ENCODE results near the gene LUZP4.

The LUZP4 gene

DNA sequence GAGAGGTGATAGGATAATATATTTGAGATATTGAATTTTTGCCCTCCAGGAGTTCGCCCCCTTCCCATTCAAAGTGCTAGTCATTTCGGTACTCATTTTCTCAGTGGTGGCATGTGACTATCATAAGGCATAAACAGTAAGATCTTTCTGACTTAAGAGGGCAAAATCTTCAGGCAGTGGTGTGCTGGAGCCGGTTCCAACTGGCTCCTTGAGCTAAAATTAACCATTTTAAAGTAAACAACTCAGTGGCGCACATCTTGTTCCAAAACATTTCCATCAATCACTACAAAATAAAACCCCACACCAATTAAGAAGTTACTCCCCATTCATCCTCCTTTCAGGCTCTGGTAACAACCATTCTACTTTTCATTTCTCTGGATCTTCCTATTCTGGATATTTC, 43.3 kb downstream of the LUZP4 start:
- no peak for TF ChIP-seq CTCF (IDR thresholded peaks at IDR 0.05; ENCODE audit: control insufficient read depth, extremely low read depth, insufficient read depth)
- no peak overlapping the region for H3K4me3 ChIP-seq (ENCODE audit: low read depth, low read length)
- DNase-seq (ENCODE audit: low read depth) = no peak

DNA sequence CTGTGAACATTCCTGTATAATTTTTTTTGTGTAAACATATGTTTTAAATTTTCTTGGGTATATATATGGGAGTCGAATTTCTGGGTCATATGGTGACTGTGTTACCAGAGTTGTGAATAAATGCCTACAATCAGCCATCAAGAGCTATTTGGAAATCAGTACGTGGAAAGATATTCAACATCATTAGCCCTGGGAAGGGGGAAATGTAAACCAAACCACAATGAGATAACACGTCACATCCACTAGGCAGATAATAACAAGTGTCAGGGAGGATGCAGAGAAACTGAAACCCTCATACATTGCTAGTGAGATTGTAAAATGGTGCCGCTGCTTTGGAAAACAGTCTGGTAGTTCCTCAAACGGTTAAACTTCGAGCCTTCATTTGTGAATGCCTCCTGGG, 43.9 kb downstream of the LUZP4 start:
- no peak for TF ChIP-seq CTCF (IDR thresholded peaks at IDR 0.05; ENCODE audit: control insufficient read depth, extremely low read depth, insufficient read depth)
- no peak overlapping the region for H3K4me3 ChIP-seq (ENCODE audit: low read depth, low read length)
- DNase-seq (ENCODE audit: low read depth) = no peak

- no peak for TF ChIP-seq CTCF (IDR thresholded peaks at IDR 0.05; ENCODE audit: control insufficient read depth, extremely low read depth, insufficient read depth)
- DNase-seq (ENCODE audit: low read depth) = no peak
- no peak overlapping the region for H3K4me3 ChIP-seq (ENCODE audit: low read depth, low read length)
These were observed 48.1 kb downstream of the LUZP4 start for GRCh38 chrX:115337491-115338144.

DNA sequence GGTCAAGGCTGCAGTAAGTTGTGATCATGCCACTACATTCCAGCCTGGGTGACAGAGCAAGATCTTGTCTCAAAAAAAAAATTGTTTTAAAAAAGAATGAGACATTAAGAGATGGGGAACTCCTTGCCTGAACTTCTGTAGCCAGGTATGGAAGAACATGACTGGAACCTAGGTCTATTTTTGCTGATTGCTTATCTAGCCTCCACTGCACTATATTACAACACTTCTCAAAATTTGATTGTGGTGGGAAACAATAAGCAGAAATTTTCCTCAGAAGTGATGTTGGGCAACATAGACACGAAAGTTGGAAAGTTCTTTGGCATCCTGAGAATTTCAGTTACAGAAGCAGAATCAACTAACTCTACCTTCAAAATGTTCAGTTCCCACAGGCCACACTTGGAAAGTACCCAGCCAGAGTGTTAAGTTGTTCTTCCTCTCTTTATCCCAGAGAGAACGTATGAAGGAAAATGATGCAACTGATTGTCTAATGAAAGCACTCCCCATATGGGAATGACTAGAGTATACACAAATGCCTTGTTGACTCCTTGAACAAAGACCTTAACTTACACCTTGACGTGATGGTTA, 50.0 kb downstream of the LUZP4 start:
- DNase-seq (ENCODE audit: low read depth) = no peak

DNA sequence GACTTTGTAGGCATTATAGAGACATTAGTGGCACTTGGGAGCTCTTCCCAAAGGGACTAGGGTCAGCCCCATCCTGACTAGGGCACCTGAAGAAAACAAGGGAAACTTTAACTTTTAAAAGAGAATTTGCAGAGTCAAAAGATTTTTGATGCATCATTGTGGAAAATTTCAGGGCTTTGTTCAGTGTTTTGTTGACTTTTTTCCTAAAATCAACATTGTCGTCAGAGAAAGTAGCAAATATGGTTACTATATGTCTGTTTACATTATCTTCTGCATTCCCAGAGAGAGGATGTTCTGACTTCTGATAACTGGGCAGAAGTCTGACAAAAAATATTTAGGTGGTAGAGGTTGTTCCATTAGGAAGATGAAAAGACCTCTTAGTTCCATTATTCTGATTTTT, 51.9 kb downstream of the LUZP4 start:
- TF ChIP-seq CTCF (IDR thresholded peaks at IDR 0.05; ENCODE audit: control insufficient read depth, extremely low read depth, insufficient read depth) = no peak
- H3K4me3 ChIP-seq (ENCODE audit: low read depth, low read length) = no peak overlapping the region
- no peak for DNase-seq (ENCODE audit: low read depth)

More for the DNA sequence above, 50.0 kb downstream of the LUZP4 start:
- H3K4me3 ChIP-seq (ENCODE audit: low read depth, low read length) = no peak overlapping the region
- no peak for TF ChIP-seq CTCF (IDR thresholded peaks at IDR 0.05; ENCODE audit: control insufficient read depth, extremely low read depth, insufficient read depth)

GRCh38 chrX:115344885-115345614, 55.5 kb downstream of the LUZP4 start:
- peak; percentile 40 for DNase-seq (ENCODE audit: low read depth)
- no peak for TF ChIP-seq CTCF (IDR thresholded peaks at IDR 0.05; ENCODE audit: control insufficient read depth, extremely low read depth, insufficient read depth)
- H3K4me3 ChIP-seq (ENCODE audit: low read depth, low read length) = no peak overlapping the region
